RWPE1 (cell line): ENCODE measurements around the gene HBM.
"Not testable (repeated sequence)": the region's sequence is repeated elsewhere in the genome, so short reads cannot be mapped to it uniquely, and the experiment has no call there.

ENCODE experiments used
- CTCF ChIA-PET: fragments of 350-600 bp; sonication (Branson Sonifier 250); formaldehyde crosslinking; extraction: SDS; loops from one replicate; lab custom pipeline; 2021; lab: Yijun Ruan, JAX
- POLR2A ChIA-PET: fragments of 400-600 bp; formaldehyde crosslinking; extraction: SDS; loops from one replicate; lab custom pipeline; 2020; ENCODE audit warnings: antibody characterized with exemption; ENCODE audit not compliant: low non-redundant PET; lab: Yijun Ruan, JAX
- DNase-seq: peaks from one replicate; pipeline ENCODE4 v3.0.0; 2012; ENCODE audit warnings: low spot score
- H3K27ac ChIP-seq: fragments of 450-650 bp; 2 replicates; pipeline ENCODE4 v1.5.1; 2017
- TF ChIP-seq, protein P1 (sequence below): fragments of 450-650 bp; conservative IDR thresholded peaks from 2 replicates; pipeline ENCODE4 v1.5.1; 2017; ENCODE audit warnings: low read depth, mild to moderate bottlenecking

HBM gene

DNA sequence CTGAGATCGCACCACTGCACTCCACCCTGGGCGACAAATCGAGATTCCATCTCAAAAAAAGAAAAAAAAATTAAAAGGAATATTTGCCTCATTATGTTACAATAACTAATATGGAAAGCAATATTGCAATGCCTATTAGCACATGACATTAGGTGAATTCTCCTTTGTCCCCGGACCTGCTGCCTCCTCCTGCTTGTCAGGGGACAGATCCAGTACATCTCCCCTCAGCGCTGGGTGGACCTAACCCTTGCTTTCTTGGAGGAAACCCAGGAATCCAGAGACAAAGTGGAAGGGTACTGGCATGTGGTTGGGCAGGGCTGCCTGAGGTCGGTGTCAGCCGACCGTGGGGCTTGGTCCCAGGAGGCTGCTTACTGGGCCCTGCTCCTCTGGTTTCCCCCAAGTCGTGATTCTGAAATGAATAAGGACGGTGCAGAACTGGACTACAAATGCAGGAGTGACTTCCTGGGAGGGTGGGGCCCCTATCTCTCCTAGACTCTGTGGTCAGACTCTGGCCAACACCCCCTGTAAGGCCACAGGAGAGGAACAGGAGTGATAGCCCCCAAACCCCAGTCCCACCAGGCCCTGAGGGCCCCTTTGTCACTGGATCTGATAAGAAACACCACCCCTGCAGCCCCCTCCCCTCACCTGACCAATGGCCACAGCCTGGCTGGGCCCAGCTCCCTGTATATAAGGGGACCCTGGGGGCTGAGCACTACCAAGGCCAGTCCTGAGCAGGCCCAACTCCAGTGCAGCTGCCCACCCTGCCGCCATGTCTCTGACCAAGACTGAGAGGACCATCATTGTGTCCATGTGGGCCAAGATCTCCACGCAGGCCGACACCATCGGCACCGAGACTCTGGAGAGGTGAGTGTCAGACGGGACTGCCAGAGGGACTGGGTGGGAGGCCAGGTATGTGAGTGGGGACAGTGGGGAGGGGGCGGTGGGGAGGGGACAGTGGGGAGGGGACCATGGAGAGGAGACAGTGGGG, 13.3 kb upstream of the HBM start, which contains the start of gene HBZ:
HBZ (plus strand) TSS at position 504 of the 988 bp plus-strand sequence; CDS start at position 770, 266 bp downstream.
- no peak within 1 kb of the TSS for H3K27ac ChIP-seq
- ChIA-PET POLR2A (no interaction called here), CTCF (no interaction called here)
- no peak for DNase-seq
- TF ChIP-seq, protein P1, sequence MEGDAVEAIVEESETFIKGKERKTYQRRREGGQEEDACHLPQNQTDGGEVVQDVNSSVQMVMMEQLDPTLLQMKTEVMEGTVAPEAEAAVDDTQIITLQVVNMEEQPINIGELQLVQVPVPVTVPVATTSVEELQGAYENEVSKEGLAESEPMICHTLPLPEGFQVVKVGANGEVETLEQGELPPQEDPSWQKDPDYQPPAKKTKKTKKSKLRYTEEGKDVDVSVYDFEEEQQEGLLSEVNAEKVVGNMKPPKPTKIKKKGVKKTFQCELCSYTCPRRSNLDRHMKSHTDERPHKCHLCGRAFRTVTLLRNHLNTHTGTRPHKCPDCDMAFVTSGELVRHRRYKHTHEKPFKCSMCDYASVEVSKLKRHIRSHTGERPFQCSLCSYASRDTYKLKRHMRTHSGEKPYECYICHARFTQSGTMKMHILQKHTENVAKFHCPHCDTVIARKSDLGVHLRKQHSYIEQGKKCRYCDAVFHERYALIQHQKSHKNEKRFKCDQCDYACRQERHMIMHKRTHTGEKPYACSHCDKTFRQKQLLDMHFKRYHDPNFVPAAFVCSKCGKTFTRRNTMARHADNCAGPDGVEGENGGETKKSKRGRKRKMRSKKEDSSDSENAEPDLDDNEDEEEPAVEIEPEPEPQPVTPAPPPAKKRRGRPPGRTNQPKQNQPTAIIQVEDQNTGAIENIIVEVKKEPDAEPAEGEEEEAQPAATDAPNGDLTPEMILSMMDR: no peak

- CTCF ChIA-PET, DNase-seq, H3K27ac ChIP-seq, POLR2A ChIA-PET: not testable (repeated sequence)
Measured at GRCh38 chr16:153129-153521, 12.7 kb upstream of the HBM start.

DNA sequence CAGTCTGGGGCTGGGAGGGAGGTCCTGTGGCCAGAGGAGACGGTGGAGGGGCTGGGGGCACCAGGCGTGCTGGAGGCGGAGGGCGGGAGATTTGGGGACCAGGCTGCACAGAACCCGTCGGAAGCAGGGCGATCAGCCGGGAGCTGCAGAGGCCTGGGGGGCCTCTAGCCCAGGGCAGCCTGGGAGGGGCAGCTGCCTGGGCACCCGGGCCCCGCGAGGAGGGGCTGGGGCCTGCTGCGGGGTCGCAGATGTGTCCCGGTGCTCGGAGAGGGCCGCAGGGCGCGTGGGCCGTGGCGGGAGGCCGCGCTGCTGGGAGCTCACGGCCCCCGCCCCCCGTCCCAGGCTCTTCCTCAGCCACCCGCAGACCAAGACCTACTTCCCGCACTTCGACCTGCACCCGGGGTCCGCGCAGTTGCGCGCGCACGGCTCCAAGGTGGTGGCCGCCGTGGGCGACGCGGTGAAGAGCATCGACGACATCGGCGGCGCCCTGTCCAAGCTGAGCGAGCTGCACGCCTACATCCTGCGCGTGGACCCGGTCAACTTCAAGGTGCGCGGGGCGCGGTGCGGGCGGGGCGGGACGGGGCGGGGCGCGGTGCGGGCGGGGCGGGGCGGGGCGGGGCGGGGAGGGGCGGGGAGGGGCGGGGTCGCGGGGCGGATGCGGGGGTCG, 12.1 kb upstream of the HBM start:
- DNase-seq, H3K27ac ChIP-seq, POLR2A ChIA-PET, CTCF ChIA-PET: not testable (repeated sequence)

GRCh38 chr16:154217-155030, 11.4 kb upstream of the HBM start:
- CTCF ChIA-PET: no interaction called here
- H3K27ac ChIP-seq: no peak overlapping the region
- TF ChIP-seq, protein P1: no peak
- DNase-seq: no peak
- POLR2A ChIA-PET: no interaction called here

- ChIA-PET POLR2A (no interaction called here), CTCF (no interaction called here)
- no peak for DNase-seq
- H3K27ac ChIP-seq: no peak overlapping the region
- TF ChIP-seq, protein P1: no peak
Measured at GRCh38 chr16:155031-155398, 10.8 kb upstream of the HBM start.

DNA sequence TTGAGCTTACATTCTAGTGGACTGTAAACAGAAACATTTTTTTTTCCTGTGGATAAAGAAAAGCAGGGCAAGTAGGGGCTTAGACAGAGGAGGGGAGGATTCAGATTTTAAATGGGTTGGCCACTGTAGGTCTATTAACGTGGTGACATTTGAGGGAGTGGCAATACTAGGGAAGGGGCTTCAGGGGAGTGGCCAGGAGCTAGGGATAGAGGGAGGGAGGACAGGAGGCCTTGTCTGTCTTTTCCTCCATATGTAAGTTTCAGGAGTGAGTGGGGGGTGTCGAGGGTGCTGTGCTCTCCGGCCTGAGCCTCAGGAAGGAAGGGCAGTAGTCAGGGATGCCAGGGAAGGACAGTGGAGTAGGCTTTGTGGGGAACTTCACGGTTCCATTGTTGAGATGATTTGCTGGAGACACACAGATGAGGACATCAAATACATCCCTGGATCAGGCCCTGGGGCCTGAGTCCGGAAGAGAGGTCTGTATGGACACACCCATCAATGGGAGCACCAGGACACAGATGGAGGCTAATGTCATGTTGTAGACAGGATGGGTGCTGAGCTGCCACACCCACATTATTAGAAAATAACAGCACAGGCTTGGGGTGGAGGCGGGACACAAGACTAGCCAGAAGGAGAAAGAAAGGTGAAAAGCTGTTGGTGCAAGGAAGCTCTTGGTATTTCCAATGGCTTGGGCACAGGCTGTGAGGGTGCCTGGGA, 6.5 kb upstream of the HBM start:
- H3K27ac ChIP-seq: no peak overlapping the region
- TF ChIP-seq, protein P1: no peak
- no peak for DNase-seq
- CTCF ChIA-PET: no interaction called here
- POLR2A ChIA-PET: no interaction called here

- POLR2A ChIA-PET, DNase-seq, H3K27ac ChIP-seq, CTCF ChIA-PET: not testable (repeated sequence)
Measured at GRCh38 chr16:160242-160641, 5.5 kb upstream of the HBM start.
